ENCODE results near the gene CHST10.

DNA sequence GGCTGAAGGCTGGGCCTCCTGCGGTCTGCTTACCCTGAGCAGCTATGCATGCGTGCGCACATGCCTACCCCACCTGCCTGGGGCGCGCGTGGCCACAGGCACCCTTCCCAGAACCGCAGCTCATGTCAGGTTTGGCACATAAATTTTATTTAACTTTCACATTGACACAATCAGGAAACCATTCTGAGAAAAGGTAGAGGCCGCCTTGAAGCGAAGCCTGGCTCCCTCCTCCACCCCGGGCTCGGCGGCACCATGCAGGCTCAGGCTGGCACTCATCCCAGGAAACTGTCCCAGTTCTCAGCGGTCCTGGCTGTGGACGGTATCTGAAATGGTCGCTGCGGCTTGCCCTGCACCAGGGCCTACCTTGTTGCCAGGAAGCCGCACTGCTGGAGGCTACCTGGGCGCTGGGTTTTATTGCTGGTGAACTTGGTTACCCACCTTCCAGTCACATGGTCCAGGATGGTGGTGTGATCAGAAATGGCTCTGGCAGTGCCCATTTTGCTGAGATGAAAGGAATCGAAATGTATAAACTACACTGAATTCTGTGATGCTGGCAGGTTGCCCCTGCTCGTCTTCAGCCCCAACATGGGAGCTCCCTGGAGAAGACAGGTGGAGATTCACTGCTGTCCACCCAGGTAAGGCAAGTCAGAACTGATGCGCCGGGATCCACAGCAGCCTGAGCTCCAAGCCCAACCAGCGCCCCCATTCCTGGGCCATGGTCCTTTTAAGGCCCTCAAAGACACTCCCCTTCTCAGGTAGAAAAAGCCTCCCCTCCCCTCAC is 25.5 kb downstream of the CHST10 start:
- TF ChIP-seq CTCF (IDR thresholded peaks at IDR 0.05), result no peak
- no peak for TF ChIP-seq POLR2A (IDR thresholded peaks at IDR 0.05)
